Neural cell (in vitro differentiated cells): ENCODE measurements around the gene ARL3. TPM values are rescaled to one million over a fixed set of nuclear protein-coding genes. Genes with fewer than 3 reads are reported as not detected.

Experiments
- H2AFZ ChIP-seq: fragments of 200-600, 300-800 bp; sonication (generic), shearing (Covaris generic); 2 replicates; pipeline ENCODE4 v1.6.0; 2014; ENCODE audit warnings: low read depth, mild to moderate bottlenecking, antibody characterized with exemption, low read length, moderate library complexity
- H3F3A ChIP-seq: fragments of 200-600 bp; shearing (Covaris generic); 2 replicates; pipeline ENCODE4 v1.6.1; 2016; ENCODE audit warnings: mild to moderate bottlenecking, moderate library complexity, mixed read lengths, antibody characterized with exemption, low read length; ENCODE audit not compliant: insufficient read depth, poor library complexity, severe bottlenecking
- H3K27ac ChIP-seq: fragments of 200-600, 300-800 bp; sonication (generic), shearing (Covaris generic); 2 replicates; pipeline ENCODE4 v1.5.1; 2014; ENCODE audit warnings: mild to moderate bottlenecking, low read length, moderate library complexity
- H3K27me3 ChIP-seq: fragments of 300-800, 200-600 bp; sonication (generic), shearing (Covaris generic); 2 replicates; pipeline ENCODE4 v1.6.0; 2014; ENCODE audit warnings: mild to moderate bottlenecking, low read depth, low read length, moderate library complexity; ENCODE audit not compliant: insufficient read depth
- H3K36me3 ChIP-seq: fragments of 300-800, 200-600 bp; sonication (generic), shearing (Covaris generic); 2 replicates; pipeline ENCODE4 v1.5.1; 2014; ENCODE audit warnings: mild to moderate bottlenecking, antibody characterized with exemption, low read length, moderate library complexity; ENCODE audit not compliant: insufficient read depth
- H3K4me2 ChIP-seq: fragments of 300-800, 200-600 bp; sonication (generic), shearing (Covaris generic); 2 replicates; pipeline ENCODE4 v1.6.0; 2014; ENCODE audit warnings: mild to moderate bottlenecking, low read length
- H3K4me3 ChIP-seq: fragments of 300-800, 200-600 bp; sonication (generic), shearing (Covaris generic); 2 replicates; pipeline ENCODE4 v1.5.1; 2014; ENCODE audit warnings: mild to moderate bottlenecking, low read length, moderate library complexity
- H3K79me2 ChIP-seq: fragments of 200-600 bp; shearing (Covaris generic); replicated peaks from 2 replicates; pipeline ENCODE4 v1.6.0; 2014; ENCODE audit warnings: mild to moderate bottlenecking, low read length, moderate library complexity; ENCODE audit not compliant: insufficient read depth
- H3K9ac ChIP-seq: fragments of 300-800, 200-600 bp; sonication (generic), shearing (Covaris generic); 2 replicates; pipeline ENCODE4 v1.6.1; 2016; ENCODE audit warnings: mild to moderate bottlenecking, low read length, mixed read lengths
- H3K9me2 ChIP-seq: fragments of 200-600 bp; shearing (Covaris generic); 2 replicates; pipeline ENCODE4 v1.6.1; 2016; ENCODE audit warnings: mild to moderate bottlenecking, low read length, mixed read lengths; ENCODE audit not compliant: insufficient read depth
- H3K9me3 ChIP-seq: fragments of 200-600, 300-800 bp; sonication (generic), shearing (Covaris generic); 2 replicates; pipeline ENCODE4 v1.6.1; 2016; ENCODE audit warnings: mild to moderate bottlenecking, mixed run types, low read length, moderate library complexity, mixed read lengths
- H4K20me1 ChIP-seq: fragments of 200-600 bp; shearing (Covaris generic); 2 replicates; pipeline ENCODE4 v1.6.1; 2016; ENCODE audit warnings: mild to moderate bottlenecking, mixed run types; ENCODE audit not compliant: insufficient read depth
- EP300 ChIP-seq: fragments of 450-650 bp; conservative IDR thresholded peaks from 2 replicates; pipeline ENCODE4 v1.6.1; 2014; ENCODE audit warnings: antibody characterized with exemption, mild to moderate bottlenecking, moderate library complexity; ENCODE audit not compliant: poor library complexity, severe bottlenecking
- EZH2 ChIP-seq: fragments of 200-600, 300-800 bp; shearing (Covaris generic), sonication (generic); IDR thresholded peaks from 2 replicates; pipeline ENCODE4 v1.6.1; 2014; ENCODE audit warnings: antibody characterized with exemption, low read length, borderline replicate concordance, mild to moderate bottlenecking; ENCODE audit not compliant: insufficient read depth, poor library complexity, severe bottlenecking
- MXI1 ChIP-seq: fragments of 450-650 bp; conservative IDR thresholded peaks from 2 replicates; pipeline ENCODE4 v1.6.1; 2014; ENCODE audit warnings: antibody characterized with exemption, mild to moderate bottlenecking; ENCODE audit not compliant: poor library complexity, severe bottlenecking
- POLR2AphosphoS5 ChIP-seq: IDR thresholded peaks from 2 replicates; pipeline ENCODE4 v1.6.1; 2012
- RAD21 ChIP-seq: fragments of 450-650 bp; conservative IDR thresholded peaks from 2 replicates; pipeline ENCODE4 v1.6.1; 2014; ENCODE audit warnings: antibody characterized with exemption, mild to moderate bottlenecking, moderate library complexity
- SMC3 ChIP-seq: fragments of 450-650 bp; conservative IDR thresholded peaks from 2 replicates; pipeline ENCODE4 v1.6.1; 2014; ENCODE audit warnings: antibody characterized with exemption, mild to moderate bottlenecking, moderate library complexity; ENCODE audit not compliant: poor library complexity
- TAF1 ChIP-seq: IDR thresholded peaks from 2 replicates; pipeline ENCODE4 v1.6.1; 2012; ENCODE audit warnings: low read depth
- polyA plus RNA-seq: library from polyadenylated mRNA; depleted of rRNA; stranded (reverse); fragments of >200 nt; gene quantifications from 2 replicates; pipeline ENCODE4 v1.2.3, GENCODE V29; 2014
- TF ChIP-seq, protein P1 (sequence below): IDR thresholded peaks from 2 replicates; pipeline ENCODE4 v1.6.1; 2012; ENCODE audit warnings: borderline replicate concordance
- TF ChIP-seq, protein P2 (sequence below): fragments of 450-650 bp; IDR thresholded peaks from 2 replicates; pipeline ENCODE4 v1.5.1; 2014; ENCODE audit warnings: antibody characterized with exemption, mild to moderate bottlenecking, moderate library complexity; ENCODE audit not compliant: poor library complexity, severe bottlenecking

Gene ARL3
- polyA plus RNA-seq, 1 donor from 2014 or later: 56.0 TPM

DNA sequence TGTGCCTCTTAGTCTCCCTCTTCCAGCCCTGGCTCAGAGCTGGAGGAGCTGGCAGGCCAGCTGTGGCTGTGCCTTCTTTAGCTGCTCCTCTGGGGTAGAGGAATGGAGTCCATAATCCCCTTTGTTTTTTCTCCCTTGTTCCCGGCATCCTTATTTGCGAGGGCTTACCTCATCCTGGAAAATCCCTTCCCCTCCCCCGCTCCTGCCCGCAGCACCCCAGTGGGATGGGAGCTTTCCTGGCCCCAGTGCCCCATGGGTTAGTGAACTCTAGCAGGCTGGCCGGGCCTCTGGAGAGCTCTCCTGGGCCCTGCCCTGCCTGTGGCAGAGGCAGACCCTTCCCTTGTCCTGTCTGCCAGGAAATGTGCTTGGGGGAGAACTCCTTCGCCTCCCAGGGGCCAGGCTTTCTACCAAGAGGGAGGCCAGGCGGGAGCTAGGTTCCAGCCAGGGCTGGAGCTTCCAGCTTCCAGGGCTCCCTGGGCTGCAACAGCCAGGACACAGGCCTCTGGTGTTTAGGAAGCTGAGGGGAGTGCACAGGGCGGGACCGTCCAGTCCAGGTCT, 86.4 kb downstream of the ARL3 start:
- H3K27me3 ChIP-seq: no peaks in the 10 kb centered on the region
- H2AFZ ChIP-seq: no peak overlapping the region
- no peaks in the 10 kb centered on the region for H3K9me2 ChIP-seq
- no peaks in the 10 kb centered on the region for H3K9me3 ChIP-seq
- no peak overlapping the region for H3K4me3 ChIP-seq
- no peaks in the 10 kb centered on the region for H4K20me1 ChIP-seq
- TF ChIP-seq RAD21: no peak
- TF ChIP-seq, protein P1, sequence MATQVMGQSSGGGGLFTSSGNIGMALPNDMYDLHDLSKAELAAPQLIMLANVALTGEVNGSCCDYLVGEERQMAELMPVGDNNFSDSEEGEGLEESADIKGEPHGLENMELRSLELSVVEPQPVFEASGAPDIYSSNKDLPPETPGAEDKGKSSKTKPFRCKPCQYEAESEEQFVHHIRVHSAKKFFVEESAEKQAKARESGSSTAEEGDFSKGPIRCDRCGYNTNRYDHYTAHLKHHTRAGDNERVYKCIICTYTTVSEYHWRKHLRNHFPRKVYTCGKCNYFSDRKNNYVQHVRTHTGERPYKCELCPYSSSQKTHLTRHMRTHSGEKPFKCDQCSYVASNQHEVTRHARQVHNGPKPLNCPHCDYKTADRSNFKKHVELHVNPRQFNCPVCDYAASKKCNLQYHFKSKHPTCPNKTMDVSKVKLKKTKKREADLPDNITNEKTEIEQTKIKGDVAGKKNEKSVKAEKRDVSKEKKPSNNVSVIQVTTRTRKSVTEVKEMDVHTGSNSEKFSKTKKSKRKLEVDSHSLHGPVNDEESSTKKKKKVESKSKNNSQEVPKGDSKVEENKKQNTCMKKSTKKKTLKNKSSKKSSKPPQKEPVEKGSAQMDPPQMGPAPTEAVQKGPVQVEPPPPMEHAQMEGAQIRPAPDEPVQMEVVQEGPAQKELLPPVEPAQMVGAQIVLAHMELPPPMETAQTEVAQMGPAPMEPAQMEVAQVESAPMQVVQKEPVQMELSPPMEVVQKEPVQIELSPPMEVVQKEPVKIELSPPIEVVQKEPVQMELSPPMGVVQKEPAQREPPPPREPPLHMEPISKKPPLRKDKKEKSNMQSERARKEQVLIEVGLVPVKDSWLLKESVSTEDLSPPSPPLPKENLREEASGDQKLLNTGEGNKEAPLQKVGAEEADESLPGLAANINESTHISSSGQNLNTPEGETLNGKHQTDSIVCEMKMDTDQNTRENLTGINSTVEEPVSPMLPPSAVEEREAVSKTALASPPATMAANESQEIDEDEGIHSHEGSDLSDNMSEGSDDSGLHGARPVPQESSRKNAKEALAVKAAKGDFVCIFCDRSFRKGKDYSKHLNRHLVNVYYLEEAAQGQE: no peak
- TF ChIP-seq, protein P2, sequence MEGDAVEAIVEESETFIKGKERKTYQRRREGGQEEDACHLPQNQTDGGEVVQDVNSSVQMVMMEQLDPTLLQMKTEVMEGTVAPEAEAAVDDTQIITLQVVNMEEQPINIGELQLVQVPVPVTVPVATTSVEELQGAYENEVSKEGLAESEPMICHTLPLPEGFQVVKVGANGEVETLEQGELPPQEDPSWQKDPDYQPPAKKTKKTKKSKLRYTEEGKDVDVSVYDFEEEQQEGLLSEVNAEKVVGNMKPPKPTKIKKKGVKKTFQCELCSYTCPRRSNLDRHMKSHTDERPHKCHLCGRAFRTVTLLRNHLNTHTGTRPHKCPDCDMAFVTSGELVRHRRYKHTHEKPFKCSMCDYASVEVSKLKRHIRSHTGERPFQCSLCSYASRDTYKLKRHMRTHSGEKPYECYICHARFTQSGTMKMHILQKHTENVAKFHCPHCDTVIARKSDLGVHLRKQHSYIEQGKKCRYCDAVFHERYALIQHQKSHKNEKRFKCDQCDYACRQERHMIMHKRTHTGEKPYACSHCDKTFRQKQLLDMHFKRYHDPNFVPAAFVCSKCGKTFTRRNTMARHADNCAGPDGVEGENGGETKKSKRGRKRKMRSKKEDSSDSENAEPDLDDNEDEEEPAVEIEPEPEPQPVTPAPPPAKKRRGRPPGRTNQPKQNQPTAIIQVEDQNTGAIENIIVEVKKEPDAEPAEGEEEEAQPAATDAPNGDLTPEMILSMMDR: no peak
- no peak for TF ChIP-seq EZH2
- TF ChIP-seq SMC3: no peak
- TF ChIP-seq EP300: no peak
- no peak for TF ChIP-seq POLR2AphosphoS5
- TF ChIP-seq MXI1: no peak
- no peak for TF ChIP-seq TAF1
- H3F3A ChIP-seq: no peaks in the 10 kb centered on the region
- no peak overlapping the region for H3K4me2 ChIP-seq
- H3K36me3 ChIP-seq: no peaks in the 10 kb centered on the region
- H3K27ac ChIP-seq: no peak overlapping the region
- H3K9ac ChIP-seq: no peak overlapping the region
- no peaks in the 10 kb centered on the region for H3K79me2 ChIP-seq

DNA sequence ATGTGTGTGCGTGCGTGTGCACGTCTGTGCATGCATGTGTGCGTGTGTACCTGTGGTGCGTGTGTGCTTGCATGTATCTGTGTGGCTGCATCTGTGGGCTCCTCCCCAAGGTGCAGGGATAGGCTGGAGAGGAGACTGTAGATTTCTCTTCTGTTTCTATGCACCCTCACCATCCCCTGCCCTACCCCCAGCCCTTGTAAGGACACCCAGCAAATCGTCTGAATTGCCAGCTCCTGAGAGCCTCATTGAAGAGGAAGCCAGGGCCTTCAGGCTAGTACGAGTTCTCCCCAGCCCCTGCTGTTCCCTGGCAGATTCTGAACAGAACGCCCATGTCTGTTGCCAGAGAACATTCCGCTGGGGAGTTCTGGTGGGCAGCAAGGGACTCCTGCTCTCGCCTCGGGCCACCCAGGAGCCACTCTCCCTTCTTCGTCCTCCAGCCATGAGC, 86.9 kb downstream of the ARL3 start:
- no peak overlapping the region for H3K27ac ChIP-seq
- no peak overlapping the region for H3K4me3 ChIP-seq
- no peaks in the 10 kb centered on the region for H3K36me3 ChIP-seq
- H3K27me3 ChIP-seq: no peaks in the 10 kb centered on the region
- H3K9me2 ChIP-seq: no peaks in the 10 kb centered on the region
- TF ChIP-seq, protein P2: no peak
- TF ChIP-seq EZH2 (no peak), MXI1 (no peak), EP300 (no peak), TAF1 (no peak), SMC3 (no peak), POLR2AphosphoS5 (no peak), RAD21 (no peak)
- TF ChIP-seq, protein P1: no peak
- H3K4me2 ChIP-seq: no peak overlapping the region
- H3F3A ChIP-seq: no peaks in the 10 kb centered on the region
- H2AFZ ChIP-seq: no peak overlapping the region
- no peak overlapping the region for H3K9ac ChIP-seq
- H3K9me3 ChIP-seq: no peaks in the 10 kb centered on the region
- no peaks in the 10 kb centered on the region for H4K20me1 ChIP-seq
- no peaks in the 10 kb centered on the region for H3K79me2 ChIP-seq
